Activated naive CD4-positive, alpha-beta T cell treated with Interleukin-2 at 50 U/mL for 16 hours (primary cell): ENCODE measurements around the gene HPS1.

Source experiments
- DNase-seq: peaks from one replicate; pipeline ENCODE4 v3.0.0-alpha.2; 2020

The HPS1 gene

DNA sequence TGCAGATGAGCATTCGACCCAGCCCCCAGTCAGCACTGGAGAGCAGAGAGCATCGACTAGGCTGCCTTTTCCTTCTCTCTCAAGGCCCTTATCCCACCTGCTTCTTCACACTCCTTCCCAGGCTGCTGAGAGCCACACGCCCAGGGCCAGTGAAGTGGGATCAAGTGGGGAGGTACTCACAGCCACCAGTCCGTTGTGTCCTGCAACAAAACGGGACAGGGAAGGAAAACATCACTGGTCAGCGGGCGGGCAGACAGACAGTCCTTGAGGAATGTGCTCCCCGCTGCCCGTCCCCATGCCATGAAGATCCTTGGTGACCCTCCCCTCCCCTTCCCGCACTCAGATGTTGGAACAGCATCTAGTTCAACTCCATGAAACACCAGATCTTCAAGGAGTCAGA lies 36.0 kb downstream of the HPS1 start:
- DNase-seq: no peak

DNA sequence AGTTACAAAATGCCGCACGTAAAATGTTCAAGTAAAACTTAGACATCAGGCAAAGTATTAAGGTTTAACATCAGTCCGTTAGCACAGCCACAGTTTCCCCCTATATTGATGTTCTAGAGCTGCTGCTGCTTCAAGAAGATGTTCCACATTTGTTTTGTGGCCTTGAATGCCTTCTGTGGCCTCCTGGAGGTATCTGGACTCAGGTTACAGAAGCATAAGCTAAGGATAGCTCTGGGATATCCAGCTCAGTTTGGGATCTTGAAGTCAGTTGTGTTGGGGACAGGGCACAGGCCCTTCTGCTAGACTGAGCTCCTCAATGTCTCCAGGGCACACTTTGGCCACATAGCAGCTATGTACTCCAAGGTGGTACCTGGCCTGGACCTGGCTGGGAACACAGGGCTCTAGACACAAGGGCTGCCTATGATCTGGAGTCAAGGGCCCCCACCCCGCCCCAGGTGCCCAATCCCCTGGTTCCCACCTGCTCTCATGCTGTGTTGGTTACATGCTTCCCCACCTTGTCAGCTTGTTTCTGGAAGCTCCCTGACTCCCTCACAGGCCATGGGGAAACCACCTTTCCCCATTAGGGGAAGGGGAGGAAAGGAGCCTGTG lies 36.5 kb downstream of the HPS1 start:
- DNase-seq: no peak

DNA sequence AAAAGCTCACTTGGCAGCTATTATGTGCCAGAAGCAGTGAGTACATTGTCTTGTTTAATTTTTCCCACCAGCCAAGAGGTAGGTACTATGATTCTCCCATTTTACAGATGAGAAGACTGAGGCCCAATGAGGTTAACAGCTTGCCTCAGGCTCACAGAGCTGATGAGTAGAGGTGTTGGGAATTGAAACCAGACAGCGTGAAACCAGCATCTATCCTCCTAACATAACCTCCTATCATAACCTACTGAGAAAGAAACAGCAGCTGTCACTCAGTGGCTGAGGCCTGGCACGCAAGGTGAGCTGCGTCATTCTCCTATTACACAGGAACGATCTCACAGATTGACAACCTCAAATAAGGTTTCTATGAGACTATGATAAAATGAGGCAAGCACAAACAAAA lies 37.9 kb downstream of the HPS1 start:
- DNase-seq: no peak

DNA sequence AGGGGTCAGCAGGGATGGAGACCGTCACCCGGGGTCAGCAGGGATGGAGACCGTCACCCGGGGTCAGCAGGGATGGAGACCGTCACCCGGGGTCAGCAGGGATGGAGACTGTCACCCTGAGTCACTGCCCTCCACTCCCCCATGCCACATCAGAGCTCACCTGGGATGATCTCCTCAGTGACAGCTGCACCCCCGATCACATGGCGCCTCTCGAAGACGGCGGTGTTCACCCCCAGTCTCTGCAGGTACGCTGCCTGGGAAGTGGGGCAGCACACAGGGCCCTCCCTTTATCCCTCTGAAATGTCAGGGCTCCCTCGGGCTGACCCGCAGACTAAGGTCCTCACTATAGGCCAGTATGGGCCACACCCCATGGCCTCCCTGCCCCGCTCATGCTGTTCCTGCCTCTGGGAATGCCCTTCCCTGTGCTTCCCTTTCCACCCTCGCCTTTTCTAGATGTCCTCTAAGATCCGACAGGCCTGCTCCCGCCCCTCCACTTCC lies 38.9 kb downstream of the HPS1 start:
- DNase-seq: no peak

DNA sequence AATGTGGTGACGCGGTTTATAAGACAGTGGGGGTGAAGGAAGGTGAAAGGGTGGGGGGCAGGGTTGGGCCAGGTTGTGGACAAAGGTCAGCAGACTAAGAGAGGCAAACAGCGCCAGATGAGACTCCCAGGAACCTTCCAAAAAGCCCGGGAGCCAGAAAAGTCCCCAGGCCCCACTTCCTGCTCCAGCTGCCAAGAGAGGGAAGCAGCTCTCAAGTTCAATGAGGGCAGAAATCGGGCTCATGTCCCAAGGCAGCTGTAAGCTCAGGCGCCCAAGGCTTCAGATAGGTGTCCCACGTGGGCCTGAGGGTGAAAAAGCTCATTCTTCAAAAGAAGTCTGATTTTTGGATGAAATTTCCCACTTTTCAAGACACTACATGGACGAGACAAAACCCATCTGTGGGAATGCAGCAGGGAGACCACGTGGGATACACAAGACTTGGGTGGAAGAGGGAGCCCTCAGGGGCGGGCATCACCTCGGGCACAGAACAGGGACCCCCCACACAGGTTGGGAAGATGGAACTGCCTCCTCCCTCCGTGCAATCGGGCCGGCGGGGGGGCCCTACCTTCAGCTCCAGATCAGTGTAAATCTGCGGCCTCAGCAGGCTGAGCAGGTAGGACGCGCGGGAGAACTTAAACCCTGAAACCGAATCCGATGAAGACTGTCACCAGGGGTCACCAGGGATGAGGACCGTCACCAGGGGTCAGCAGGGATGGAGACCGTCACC lies 39.6 kb downstream of the HPS1 start:
- no peak for DNase-seq

DNA sequence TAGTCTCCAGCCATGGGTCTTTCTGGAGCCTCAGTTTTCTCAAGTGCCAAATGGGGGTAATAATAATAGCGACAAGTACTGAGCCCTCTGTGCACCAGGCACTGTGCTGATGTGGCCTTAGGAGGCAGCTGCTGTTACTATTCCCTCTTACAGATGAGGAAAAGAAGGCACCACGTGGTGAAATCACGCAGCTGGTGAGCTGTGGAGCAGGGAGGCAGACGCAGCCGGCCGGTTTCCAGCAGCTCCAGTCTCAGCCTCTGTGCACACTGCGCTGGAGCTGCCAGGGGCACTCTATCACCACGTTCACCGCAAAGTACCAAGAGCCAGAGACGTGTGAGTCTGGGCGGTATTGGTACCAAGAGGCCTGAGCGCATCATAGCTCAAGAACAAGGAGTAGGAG lies 41.3 kb downstream of the HPS1 start:
- no peak for DNase-seq

DNA sequence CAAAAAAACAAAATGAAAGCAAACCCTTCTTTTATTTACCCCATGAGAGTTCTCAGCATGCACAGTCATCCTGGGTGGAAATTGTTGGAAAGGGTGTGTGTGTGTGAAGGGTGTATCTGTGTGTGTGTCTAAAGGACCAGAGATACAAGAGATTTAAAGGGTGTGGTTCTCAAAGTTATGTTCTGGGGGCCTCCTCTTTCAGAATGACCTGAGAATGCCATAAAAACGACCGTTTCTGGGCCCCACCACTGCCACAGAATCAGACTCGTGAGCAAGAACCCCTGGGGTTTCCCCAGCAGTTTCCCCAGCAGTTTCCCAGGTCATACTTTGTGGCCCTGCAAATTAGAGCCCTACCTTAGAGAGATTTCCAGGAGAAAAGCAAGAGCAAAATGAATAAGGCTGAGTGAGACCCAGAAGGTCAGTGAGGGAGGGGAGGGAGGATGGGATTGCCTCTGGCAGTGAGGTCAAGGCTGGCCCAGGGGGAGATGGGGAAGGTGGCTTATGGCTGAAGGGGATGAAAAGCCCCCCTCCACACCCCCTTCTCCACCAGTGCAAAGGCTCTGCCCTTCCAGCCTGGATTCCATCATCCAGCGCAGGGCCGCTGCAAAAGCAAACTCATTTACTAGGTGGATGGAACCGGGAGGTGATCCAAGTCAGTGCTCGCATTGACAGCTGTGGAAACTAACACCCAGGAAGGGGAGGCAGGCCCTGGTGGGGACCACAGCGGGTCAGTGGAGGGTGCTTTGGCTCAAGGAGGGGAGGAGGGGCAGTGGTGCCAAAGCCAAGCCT lies 42.0 kb downstream of the HPS1 start:
- no peak for DNase-seq

DNA sequence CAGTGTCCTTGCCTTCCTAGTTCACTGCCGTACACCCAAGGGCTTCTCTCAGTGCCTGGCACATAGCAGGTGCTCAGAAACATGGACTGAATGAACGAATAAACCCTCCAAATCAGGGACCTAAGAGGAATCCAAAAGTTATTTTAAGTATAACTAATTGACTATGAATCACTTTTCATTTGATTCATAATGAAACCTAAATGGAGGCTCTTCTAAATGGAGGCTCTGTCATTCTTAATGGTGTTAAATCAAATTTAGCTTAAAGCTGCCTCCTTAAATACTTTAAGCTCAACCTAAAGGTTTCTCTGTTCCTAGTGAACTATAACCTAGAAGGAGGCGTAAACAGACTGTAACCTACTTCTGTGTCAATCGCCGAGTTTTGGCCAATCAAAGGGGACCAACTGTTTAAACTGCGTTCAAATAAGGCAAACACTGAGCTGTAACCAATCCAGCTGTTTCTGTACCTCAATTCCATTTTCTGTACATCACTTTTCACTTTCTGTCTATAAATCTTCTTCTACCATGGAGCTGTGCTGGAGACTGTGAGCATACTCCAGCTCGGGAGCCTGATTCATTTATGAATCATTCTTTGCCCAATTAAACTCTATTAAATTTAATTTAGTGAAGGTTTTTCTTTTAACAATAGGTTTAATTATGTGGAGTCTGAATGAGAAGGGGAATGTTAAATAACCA lies 42.8 kb downstream of the HPS1 start:
- DNase-seq: no peak

DNA sequence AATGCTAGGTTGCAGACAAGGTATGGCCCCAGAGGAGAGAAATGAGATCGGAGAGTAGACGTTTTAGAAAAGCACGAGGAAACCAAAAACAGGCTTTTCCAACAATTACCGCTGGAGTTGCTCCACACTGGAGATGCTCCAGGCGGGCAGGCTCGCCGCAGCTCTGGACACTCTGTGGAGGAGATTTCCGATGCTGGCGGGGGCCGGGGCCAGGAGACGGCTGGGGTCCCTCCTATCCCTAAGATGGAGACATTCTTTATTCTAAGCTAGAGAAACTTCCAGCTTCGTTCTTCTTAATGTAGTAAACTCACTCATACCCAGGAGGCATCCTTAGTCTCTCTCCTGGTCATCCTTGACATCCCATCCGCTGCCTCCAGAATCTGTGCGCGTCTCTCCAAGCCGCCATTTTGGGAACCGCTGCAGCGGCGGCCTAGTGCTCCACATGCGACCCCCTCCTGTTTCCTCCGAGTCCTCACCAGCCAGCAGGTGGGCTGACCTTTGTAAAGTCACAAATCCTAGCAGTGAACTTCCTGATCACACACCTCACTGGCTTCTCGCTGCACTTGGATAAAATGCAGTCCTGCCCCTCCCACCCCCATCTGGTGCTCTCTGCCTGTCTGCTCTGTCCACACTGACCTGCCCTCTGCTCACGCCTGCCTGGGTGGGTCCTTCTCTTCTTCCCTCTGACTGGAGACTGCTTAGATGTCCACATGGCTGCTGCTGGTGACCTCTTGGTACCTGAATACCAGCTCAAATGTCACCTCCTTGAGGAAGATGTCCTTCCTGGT lies 43.6 kb downstream of the HPS1 start:
- DNase-seq: no peak

DNA sequence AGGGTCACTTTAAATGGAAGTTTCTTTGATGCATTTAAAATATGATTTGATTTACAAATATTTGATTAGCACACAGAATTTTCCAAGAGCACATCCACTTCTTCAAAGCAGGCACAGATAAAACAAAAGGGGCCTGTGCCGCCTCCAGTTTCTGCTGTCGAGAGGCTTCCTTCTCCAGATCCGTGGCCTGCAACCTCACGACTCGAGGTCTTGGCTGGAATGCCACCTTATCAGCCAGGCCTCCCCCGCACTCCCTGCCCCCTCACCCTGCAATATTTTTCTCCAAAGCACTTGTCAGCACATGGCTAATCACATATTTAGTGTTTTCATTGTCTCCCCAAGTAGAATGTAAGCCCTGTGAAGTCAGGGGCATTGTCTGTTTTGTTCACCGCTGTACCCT lies 44.3 kb downstream of the HPS1 start:
- no peak for DNase-seq

DNA sequence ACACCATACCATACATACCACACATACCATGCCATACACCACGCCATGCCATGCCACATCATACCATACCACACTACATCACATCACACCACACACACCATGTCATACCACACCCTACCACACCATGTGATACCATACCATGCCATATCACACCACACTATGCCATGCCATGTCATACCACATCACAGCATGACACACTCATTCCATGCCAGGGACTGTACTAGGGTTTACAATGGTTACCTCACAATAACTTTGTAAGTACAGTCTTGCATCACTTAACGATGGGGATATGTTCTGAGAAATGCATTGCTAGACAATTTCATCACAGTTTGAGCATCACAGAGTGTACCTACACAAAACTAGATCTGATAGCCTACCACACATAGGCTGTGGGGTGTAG lies 46.3 kb downstream of the HPS1 start:
- no peak for DNase-seq

DNA sequence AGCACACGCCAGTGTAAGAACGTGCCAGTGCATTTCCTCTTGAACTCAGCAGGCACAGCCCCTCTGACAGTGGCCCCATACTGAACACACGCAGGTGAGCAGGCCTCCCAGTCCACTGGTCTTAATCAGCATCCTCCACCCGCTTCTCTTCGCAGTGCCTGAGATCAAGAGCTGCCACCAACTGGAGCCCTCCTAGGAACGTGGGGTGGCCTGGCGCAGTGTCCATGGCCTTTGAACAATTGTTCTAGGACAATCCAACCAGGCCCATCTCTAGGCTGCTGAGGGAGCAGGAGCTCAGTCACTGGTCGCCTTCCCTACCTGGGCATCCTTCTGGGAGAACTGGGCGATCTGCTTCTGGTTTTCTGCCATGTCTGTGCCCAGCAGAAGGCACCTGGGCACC lies 47.0 kb downstream of the HPS1 start:
- DNase-seq: no peak

DNA sequence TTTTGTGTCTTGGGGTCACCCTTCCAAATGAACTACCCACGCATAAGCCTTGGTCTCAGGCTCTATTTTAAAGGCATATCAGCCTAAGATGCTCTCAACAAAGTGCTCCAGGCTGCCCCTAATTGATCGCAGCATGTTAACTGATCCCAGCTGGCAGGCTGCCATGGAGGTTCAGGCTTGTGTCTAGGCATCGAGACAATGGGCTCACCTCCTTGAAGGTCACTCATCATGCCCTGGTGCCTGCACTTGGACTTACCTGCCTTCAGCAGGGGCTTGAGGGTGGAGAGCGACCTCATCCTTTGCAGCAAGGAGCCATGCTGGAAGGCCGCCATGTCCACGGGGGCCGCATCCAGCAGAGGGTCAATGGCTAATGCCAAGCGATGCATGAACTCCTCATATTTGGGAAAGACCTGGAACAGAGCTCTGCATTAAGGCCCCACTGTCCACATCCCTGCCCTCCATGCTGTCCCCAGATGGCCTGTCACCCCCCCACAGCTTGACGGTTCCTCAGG lies 49.6 kb downstream of the HPS1 start:
- no peak for DNase-seq

DNA sequence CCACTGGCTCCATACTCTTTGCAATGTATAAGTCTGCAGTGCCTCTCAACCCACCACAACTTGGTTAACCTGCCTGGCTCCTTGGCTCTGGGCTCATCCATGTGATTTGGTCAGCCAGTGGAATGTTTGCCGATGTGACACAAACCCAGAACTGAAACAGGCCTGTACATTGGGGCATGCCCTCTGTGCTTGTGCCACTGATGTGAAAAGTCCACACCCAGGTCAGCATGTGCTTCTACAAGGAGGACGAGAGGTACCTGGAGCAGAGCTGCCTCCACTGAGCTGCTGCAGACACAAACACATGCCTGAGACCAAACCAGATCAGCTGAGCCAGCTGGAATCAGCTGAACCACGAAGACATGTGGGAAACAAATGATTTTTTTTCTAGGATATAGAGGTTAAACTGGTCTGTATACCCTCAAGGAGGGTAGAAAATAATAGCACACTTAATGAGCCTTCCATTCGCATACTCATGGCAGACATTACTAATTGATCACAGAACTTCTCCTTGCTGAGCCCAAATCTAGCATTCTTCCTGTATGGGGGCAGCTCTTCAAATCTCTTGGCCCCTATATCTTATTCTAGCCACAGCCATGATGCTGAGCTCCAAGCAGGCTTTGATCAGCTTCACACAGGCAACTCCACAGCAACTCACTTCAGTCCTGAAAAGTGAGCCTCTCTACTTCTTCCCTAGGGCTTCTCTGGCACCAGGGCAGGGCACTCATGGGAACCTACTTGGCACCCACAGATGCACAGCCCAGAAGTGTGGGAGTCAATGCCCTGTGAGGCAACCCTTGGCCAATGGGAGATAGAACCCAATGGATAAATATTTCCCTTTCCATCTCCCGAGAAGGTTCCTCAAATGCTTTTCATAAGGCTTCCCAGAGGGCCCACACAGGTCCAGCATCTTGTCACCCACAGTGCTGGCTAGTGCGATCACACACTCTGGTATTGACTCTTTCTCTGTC lies 50.4 kb downstream of the HPS1 start:
- no peak for DNase-seq

DNA sequence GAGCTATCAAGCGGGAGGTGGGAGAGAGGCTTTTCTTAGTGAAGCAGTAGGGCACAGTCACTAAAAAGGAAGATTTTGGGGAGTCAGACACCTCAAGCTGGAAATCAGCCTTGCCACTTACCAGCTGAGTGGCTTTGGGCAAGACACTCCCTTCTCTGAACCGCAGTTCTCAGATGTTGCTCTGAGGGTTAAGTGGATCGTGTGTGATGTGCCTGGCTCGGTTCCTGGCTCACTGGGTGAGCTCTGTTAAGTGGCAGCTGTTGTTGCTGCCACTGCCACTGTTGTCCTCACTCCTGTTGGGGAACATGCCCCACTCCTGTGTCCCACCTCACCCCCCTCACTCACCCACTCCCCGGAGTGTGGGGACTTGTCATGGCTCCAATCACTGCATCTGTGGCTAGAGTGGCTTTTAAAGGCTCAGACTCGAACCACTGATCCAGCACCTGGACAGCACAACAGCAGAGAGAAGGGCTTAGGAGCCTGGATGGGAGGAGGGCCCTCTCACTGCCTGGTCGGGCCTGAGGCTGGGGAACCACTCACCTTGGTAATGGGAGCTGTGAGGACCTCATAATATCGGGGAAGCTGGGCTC lies 51.8 kb downstream of the HPS1 start:
- no peak for DNase-seq

DNA sequence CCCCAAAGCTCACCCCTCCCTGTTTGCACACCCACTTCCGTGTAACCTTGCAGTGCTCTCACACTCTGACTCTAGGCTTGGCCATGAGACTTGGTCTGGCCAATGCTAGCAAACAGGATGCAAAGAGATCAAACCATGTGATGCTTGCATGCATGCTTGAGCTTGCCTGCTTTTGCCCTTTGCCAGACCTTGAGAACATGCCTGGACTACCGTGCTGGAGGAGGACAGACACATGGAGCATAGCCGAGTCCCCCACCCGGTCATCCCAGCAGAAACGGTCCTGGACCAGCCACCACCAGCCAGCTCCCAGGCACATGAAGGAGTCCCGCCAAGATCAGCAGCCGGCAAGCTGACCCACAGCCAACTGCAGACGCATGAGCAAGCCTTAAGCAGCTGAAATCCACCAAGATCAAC lies 55.1 kb downstream of the HPS1 start:
- DNase-seq: no peak

DNA sequence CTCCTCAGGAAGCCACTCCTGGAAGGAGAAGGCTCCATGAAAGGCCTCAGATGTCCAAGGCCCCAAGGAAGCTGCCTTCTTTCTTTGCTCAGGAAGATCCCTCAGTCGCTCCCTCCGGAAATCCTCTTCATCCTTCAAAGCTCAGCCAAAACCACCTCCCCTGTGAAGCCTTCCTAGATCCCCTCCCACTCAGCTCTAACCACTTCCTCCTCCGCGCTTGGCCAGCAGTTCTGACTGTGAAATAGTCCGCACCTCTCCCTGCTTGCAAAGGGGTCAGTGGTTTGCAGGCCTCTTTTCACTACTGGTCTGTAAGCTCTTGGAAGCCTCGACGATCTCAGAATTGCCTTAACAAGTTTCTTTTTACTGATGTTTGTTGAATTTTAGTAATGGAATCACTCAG lies 55.7 kb downstream of the HPS1 start:
- no peak for DNase-seq

DNA sequence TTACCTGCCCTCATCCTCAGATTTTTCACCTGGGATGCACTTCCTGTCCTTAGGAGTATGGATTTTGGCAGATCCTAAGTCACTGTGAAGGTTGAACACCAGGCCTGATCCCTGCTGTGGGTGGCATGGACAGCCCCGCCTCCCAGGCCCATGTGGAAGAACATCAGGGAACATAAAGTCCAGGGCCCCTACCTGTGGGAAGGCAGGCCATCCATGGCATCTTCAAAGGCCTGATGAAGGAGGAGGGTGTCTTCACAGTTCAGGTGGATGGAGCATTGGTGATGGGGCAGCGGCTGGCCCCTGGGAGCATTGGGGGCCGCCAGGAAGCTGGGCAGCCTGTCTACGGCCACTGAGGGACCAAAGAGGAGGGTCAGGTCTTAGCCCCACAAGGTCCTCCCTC lies 56.3 kb downstream of the HPS1 start:
- no peak for DNase-seq

DNA sequence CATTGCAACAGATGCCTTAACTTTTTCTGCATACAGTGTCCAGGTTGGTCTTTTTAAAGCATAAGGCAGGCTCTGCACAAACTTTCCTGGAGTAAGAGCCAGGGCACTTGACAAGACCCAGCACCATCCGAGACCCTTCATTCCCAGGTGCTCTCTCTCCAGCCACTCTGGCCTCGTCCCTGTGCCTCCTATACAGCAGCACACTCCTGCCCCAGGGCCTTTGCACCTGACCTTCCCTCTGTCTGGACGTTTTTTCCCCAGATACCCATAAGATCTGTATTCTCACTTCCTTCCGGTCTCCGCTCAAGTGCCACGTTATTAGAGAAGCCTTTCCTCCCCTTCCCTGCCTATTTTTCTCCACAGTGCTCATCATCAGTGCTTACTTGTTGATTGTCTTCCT lies 57.3 kb downstream of the HPS1 start:
- no peak for DNase-seq

DNA sequence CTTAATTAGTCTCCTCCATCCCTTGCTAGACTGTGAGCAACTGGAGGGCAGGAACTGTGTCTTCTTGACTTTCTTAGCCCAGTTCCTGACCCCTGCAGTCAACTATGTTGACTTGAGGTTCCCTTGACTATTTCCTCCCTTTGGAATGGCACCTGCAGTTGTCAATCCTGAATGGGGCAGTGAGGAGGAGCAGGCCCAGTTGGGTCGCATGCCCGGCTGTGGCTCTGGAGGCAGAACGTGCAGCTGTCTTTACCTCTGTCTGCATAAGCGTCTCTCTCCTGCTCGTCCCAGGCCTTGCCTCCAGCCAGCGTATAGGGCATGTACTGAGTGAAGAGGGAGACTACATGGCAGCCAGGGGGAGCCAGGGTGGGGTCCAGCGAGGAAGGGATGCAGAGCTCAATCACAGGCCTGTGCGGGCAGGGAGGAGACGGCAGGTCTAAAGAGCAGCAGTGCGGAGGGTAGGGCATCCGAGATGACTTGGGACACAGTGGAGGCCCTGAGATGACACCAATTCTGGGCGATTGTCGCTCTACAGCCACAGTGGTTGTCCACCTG lies 58.6 kb downstream of the HPS1 start:
- no peak for DNase-seq
